T-cell (primary cell): Measurements from ENCODE around the gene PILRA. TPM values are rescaled to one million over a fixed set of nuclear protein-coding genes. Genes with fewer than 3 reads are reported as not detected.

Source experiments
- total RNA-seq, 35 experiments: library from RNA in 6 of 35; stranded (reverse) in 6 of 35; fragments of 120-200 nt in 1 of 35; gene quantifications; one replicate each; pipeline versions ENCODE4 v1.2.1 to v1.2.4 and lab custom pipeline; 2013 to 2026

Gene PILRA
- total RNA-seq, 5 donors from 2014 or later (not counting 1 experiment from before 2014, with no cell fraction given): 3.7 to 19.3 (median 7.1) TPM

Other genes with a start within 250 kb of the PILRA start
- 1 to 10 TPM; 3.2 to 8.6 (median 5.3) TPM for gene MBLAC1, start 246.5 kb upstream of the PILRA start, total RNA-seq
- gene LAMTOR4, start 224.6 kb upstream of the PILRA start, total RNA-seq: 100 to 1,000 TPM; 140 to 216 (median 187) TPM
- gene TRAPPC14, start 214.8 kb upstream of the PILRA start, total RNA-seq: 10 to 100 TPM; 52.0 to 97.2 (median 79.0) TPM
- 10 to 100 TPM; 10.5 to 29.7 (median 18.0) TPM for gene GAL3ST4, start 204.9 kb upstream of the PILRA start, total RNA-seq
- 10 to 100 TPM; 12.4 to 37.0 (median 26.3) TPM for gene GPC2, start 196.1 kb upstream of the PILRA start, total RNA-seq
- gene STAG3, start 195.6 kb upstream of the PILRA start, total RNA-seq: 1 to 10 TPM; 4.8 to 8.7 (median 7.3) TPM
- gene PVRIG, start 153.5 kb upstream of the PILRA start, total RNA-seq: 10 to 100 TPM; 45.0 to 96.8 (median 78.0) TPM
- not detected for gene SPDYE3, start 65.8 kb upstream of the PILRA start, total RNA-seq
- 100 to 1,000 TPM in 3 of 5 donors, 10 to 100 TPM in 2; 91.2 to 117 (median 102) TPM for gene PILRB, start 15.4 kb upstream of the PILRA start, total RNA-seq
- gene ZCWPW1, start 55.2 kb downstream of the PILRA start, total RNA-seq: 10 to 100 TPM in 3 of 5 donors, 1 to 10 TPM in 2; 6.9 to 13.9 (median 12.0) TPM
- gene MEPCE, start 56.3 kb downstream of the PILRA start, total RNA-seq: 10 to 100 TPM; 50.6 to 63.2 (median 60.3) TPM
- 100 to 1,000 TPM in 2 of 5 donors, 10 to 100 TPM in 3; 32.8 to 117 (median 98.6) TPM for gene PPP1R35, start 63.0 kb downstream of the PILRA start, total RNA-seq
- gene SPACDR, start 90.8 kb downstream of the PILRA start, total RNA-seq: 1 to 10 TPM; 1.3 to 4.0 (median 3.3) TPM
- 100 to 1,000 TPM in 4 of 5 donors, 10 to 100 TPM in 1; 85.2 to 160 (median 148) TPM for gene TSC22D4, start 105.7 kb downstream of the PILRA start, total RNA-seq
- gene NYAP1, start 110.4 kb downstream of the PILRA start, total RNA-seq: 1 to 10 TPM in 2 of 5 donors, under 1 TPM in 3; 0.50 to 1.4 (median 0.99) TPM
- 10 to 100 TPM; 26.2 to 54.6 (median 40.2) TPM for gene AGFG2, start 165.7 kb downstream of the PILRA start, total RNA-seq
- gene SAP25, start 200.4 kb downstream of the PILRA start, total RNA-seq: 100 to 1,000 TPM in 3 of 5 donors, 10 to 100 TPM in 2; 61.2 to 129 (median 107) TPM
- 100 to 1,000 TPM; 328 to 377 (median 362) TPM for gene LRCH4, start 212.6 kb downstream of the PILRA start, total RNA-seq
- 1 to 10 TPM in 3 of 5 donors, under 1 TPM in 2; 0.70 to 1.7 (median 1.3) TPM for gene FBXO24, start 212.8 kb downstream of the PILRA start, total RNA-seq
- 10 to 100 TPM in 3 of 5 donors, 1 to 10 TPM in 2; 5.4 to 14.0 (median 10.5) TPM for gene PCOLCE, start 228.9 kb downstream of the PILRA start, total RNA-seq
- gene MOSPD3, start 239.1 kb downstream of the PILRA start, total RNA-seq: 10 to 100 TPM; 10.9 to 19.0 (median 16.3) TPM